M059J (cell line): Measurements from ENCODE around the gene GLIPR1L2. TPM values are rescaled to one million over a fixed set of nuclear protein-coding genes. Genes with fewer than 3 reads are reported as not detected.
A peak's percentile ranks its signal among the peaks of the same experiment; 100 is the strongest.

Experiments used
- DNase-seq: peaks from one replicate; pipeline ENCODE4 v3.0.0-alpha.2; 2012; ENCODE audit warnings: low read depth
- total RNA-seq: library from RNA; depleted of rRNA; stranded (reverse); fragments of >200 nt; shearing (Covaris generic); gene quantifications from 2 replicates; pipeline ENCODE4 v1.2.3, GENCODE V29; 2014; rRNA removed

Gene GLIPR1L2
- total RNA-seq, 1 experiment from 2014 or later, result not detected

GRCh38 chr12:75476071-75476470 lies 85.2 kb downstream of the GLIPR1L2 start:
- no peak for DNase-seq

GRCh38 chr12:75477137-75477536 lies 86.2 kb downstream of the GLIPR1L2 start:
- DNase-seq, result no peak

- DNase-seq, result no peak
Measured at GRCh38 chr12:75478116-75478794, 87.4 kb downstream of the GLIPR1L2 start.

- peak; percentile 86 for DNase-seq
Measured at GRCh38 chr12:75479963-75480461, 89.1 kb downstream of the GLIPR1L2 start.

- DNase-seq, result peak; percentile 97
Measured at GRCh38 chr12:75480469-75480949, 89.6 kb downstream of the GLIPR1L2 start, which contains the start of gene GLIPR1. Gene GLIPR1, plus strand, starts transcription at chr12:75480755. Its CDS starts 126 bp downstream, at chr12:75480881.

GRCh38 chr12:75481013-75481705 lies 90.3 kb downstream of the GLIPR1L2 start:
- peak; percentile 53 for DNase-seq

- peak; percentile 61 for DNase-seq
Measured at GRCh38 chr12:75481774-75482173, 90.9 kb downstream of the GLIPR1L2 start.

Other genes starting within 250 kb of the GLIPR1L2 start
- gene KCNC2, start 181.2 kb upstream of the GLIPR1L2 start, total RNA-seq, result not detected in 2 replicates
- gene CAPS2, start 60.8 kb upstream of the GLIPR1L2 start, total RNA-seq, result 2.5 and 3.7 TPM in 2 replicates
- gene GLIPR1L1, start 56.4 kb upstream of the GLIPR1L2 start, total RNA-seq, result not detected in 2 replicates
- 82.2 and 131 TPM in 2 replicates for gene GLIPR1, start 89.7 kb downstream of the GLIPR1L2 start, total RNA-seq
- gene KRR1, start 120.5 kb downstream of the GLIPR1L2 start, total RNA-seq, result 47.1 and 93.0 TPM in 2 replicates